H9 (cell line): ENCODE data around the gene RAB6A. TPM values are rescaled to one million over a fixed set of nuclear protein-coding genes. Genes with fewer than 3 reads are reported as not detected.

Experiments used
- DNase-seq: peaks from one replicate; pipeline ENCODE4 v3.0.0-alpha.2; 2017
- H2AFZ ChIP-seq: one replicate; pipeline ENCODE4 v1.6.1; 2013; ENCODE audit warnings: mild to moderate bottlenecking, low read length, control low read depth, moderate library complexity
- H2AK5ac ChIP-seq: 2 replicates; pipeline ENCODE4 v1.6.1; 2013; ENCODE audit warnings: low read length, control low read depth, mixed read lengths; ENCODE audit not compliant: insufficient read length
- H2BK120ac ChIP-seq: one replicate; pipeline ENCODE4 v1.6.1; 2013; ENCODE audit warnings: low read depth, mild to moderate bottlenecking, low read length, control low read depth, inconsistent platforms; ENCODE audit not compliant: poor library complexity, severe bottlenecking
- H2BK12ac ChIP-seq: 2 replicates; pipeline ENCODE4 v1.6.1; 2013; ENCODE audit warnings: low read length, control low read depth, mixed read lengths, low read depth; ENCODE audit not compliant: insufficient read length
- H2BK15ac ChIP-seq: 2 replicates; pipeline ENCODE4 v1.6.1; 2013; ENCODE audit warnings: low read depth, low read length, control low read depth
- H2BK20ac ChIP-seq: one replicate; pipeline ENCODE4 v1.6.1; 2013; ENCODE audit warnings: low read depth, mild to moderate bottlenecking, low read length, control low read depth, inconsistent platforms; ENCODE audit not compliant: poor library complexity, severe bottlenecking
- H2BK5ac ChIP-seq: 2 replicates; pipeline ENCODE4 v1.6.1; 2013; ENCODE audit warnings: low read length, control low read depth, mixed read lengths; ENCODE audit not compliant: insufficient read length
- H3K14ac ChIP-seq: 2 replicates; pipeline ENCODE4 v1.6.1; 2013; ENCODE audit warnings: low read length, control low read depth; ENCODE audit not compliant: insufficient read depth
- H3K18ac ChIP-seq: 2 replicates; pipeline ENCODE4 v1.6.1; 2013; ENCODE audit warnings: low read depth, mild to moderate bottlenecking, mixed read lengths, low read length, control low read depth; ENCODE audit not compliant: insufficient read length
- H3K23ac ChIP-seq: 2 replicates; pipeline ENCODE4 v1.6.1; 2013; ENCODE audit warnings: low read length, control low read depth, mixed read lengths, low read depth; ENCODE audit not compliant: insufficient read length
- H3K23me2 ChIP-seq: 2 replicates; pipeline ENCODE4 v1.6.1; 2013; ENCODE audit warnings: low read depth, mild to moderate bottlenecking, mixed read lengths, low read length, control low read depth; ENCODE audit not compliant: insufficient read length, poor library complexity, severe bottlenecking
- H3K27ac ChIP-seq: 2 replicates; pipeline ENCODE4 v1.5.1; 2013; ENCODE audit warnings: low read length, control low read depth, mixed read lengths, low read depth; ENCODE audit not compliant: insufficient read length
- H3K27me3 ChIP-seq: 2 replicates; pipeline ENCODE4 v1.6.1; 2013; ENCODE audit warnings: low read length, control low read depth, inconsistent platforms; ENCODE audit not compliant: insufficient read depth
- H3K4ac ChIP-seq: 2 replicates; pipeline ENCODE4 v1.6.1; 2013; ENCODE audit warnings: low read depth, mild to moderate bottlenecking, control low read depth, inconsistent platforms, low read length, moderate library complexity
- H3K4me1 ChIP-seq: 2 replicates; pipeline ENCODE4 v1.6.1; 2013; ENCODE audit warnings: low read length, control low read depth, inconsistent platforms; ENCODE audit not compliant: insufficient read depth
- H3K4me2 ChIP-seq: 2 replicates; pipeline ENCODE4 v1.6.1; 2013; ENCODE audit warnings: low read length, control low read depth, mixed read lengths; ENCODE audit not compliant: insufficient read length, insufficient read depth
- H3K56ac ChIP-seq: 2 replicates; pipeline ENCODE4 v1.6.1; 2013; ENCODE audit warnings: low read depth, mild to moderate bottlenecking, mixed read lengths, low read length, control low read depth; ENCODE audit not compliant: insufficient read length
- H3K79me1 ChIP-seq: 2 replicates; pipeline ENCODE4 v1.6.1; 2013; ENCODE audit warnings: low read depth, mild to moderate bottlenecking, moderate library complexity, low read length, control low read depth, inconsistent platforms; ENCODE audit not compliant: insufficient read depth, poor library complexity, severe bottlenecking
- H3K79me2 ChIP-seq: 2 replicates; pipeline ENCODE4 v1.6.1; 2013; ENCODE audit warnings: low read length, control low read depth, inconsistent platforms; ENCODE audit not compliant: insufficient read depth
- H3K9ac ChIP-seq: 2 replicates; pipeline ENCODE4 v1.6.1; 2013; ENCODE audit warnings: low read length, control low read depth, mixed read lengths; ENCODE audit not compliant: insufficient read length; ENCODE audit errors: extremely low read depth
- H3K9me3 ChIP-seq: one replicate; pipeline ENCODE4 v1.6.1; 2013; ENCODE audit warnings: low read depth, low read length, inconsistent platforms; ENCODE audit not compliant: control insufficient read depth
- H3T11ph ChIP-seq: one replicate; pipeline ENCODE4 v1.6.1; 2013; ENCODE audit warnings: mild to moderate bottlenecking, low read length, control low read depth, inconsistent platforms
- H4K20me1 ChIP-seq: one replicate; pipeline ENCODE4 v1.6.1; 2013; ENCODE audit not compliant: control insufficient read depth, insufficient read length, insufficient read depth
- H4K5ac ChIP-seq: 2 replicates; pipeline ENCODE4 v1.6.1; 2013; ENCODE audit warnings: low read depth, mild to moderate bottlenecking, mixed read lengths, low read length, control low read depth; ENCODE audit not compliant: insufficient read length
- H4K8ac ChIP-seq: replicated peaks from 2 replicates; pipeline ENCODE4 v1.6.1; 2013; ENCODE audit warnings: low read length, control low read depth, mixed read lengths, low read depth; ENCODE audit not compliant: insufficient read length
- H4K91ac ChIP-seq: 2 replicates; pipeline ENCODE4 v1.6.1; 2013; ENCODE audit warnings: low read depth, mild to moderate bottlenecking, moderate library complexity, mixed read lengths, low read length, control low read depth; ENCODE audit not compliant: insufficient read length
- H3K27ac Mint-ChIP-seq, 3 experiments: 2 replicates in 2 of 3; 3 replicates in 1 of 3; pipeline ENCODE4 v1.8.0; 2020 to 2021; ENCODE audit warnings: mixed read lengths in 3 of 3, mild to moderate bottlenecking in 1 of 3, moderate library complexity in 1 of 3
- H3K27me3 Mint-ChIP-seq: 2 replicates; pipeline ENCODE4 v1.8.0; 2021; ENCODE audit warnings: low read depth, mild to moderate bottlenecking, moderate library complexity, mixed read lengths
- H3K36me3 Mint-ChIP-seq, 3 experiments: 2 replicates in 2 of 3; 3 replicates in 1 of 3; pipeline ENCODE4 v1.8.0; 2020 to 2021; ENCODE audit warnings: low read depth in 3 of 3, mixed read lengths in 3 of 3; ENCODE audit not compliant: insufficient read depth in 1 of 3
- H3K4me1 Mint-ChIP-seq, 2 experiments: 2 replicates each; pipeline ENCODE4 v1.8.0; 2020; ENCODE audit warnings: mixed read lengths in 2 of 2
- H3K4me3 Mint-ChIP-seq, 2 experiments: 2 replicates in 1 of 2; 3 replicates in 1 of 2; pipeline ENCODE4 v1.8.0; 2020 to 2021; ENCODE audit warnings: mild to moderate bottlenecking in 2 of 2, mixed read lengths in 2 of 2, moderate library complexity in 1 of 2
- H3K9me3 Mint-ChIP-seq, 2 experiments: 2 replicates in 1 of 2; 3 replicates in 1 of 2; pipeline ENCODE4 v1.8.0; 2020; ENCODE audit warnings: mild to moderate bottlenecking in 2 of 2, mixed read lengths in 2 of 2, moderate library complexity in 1 of 2
- WGBS: extraction: QIAGEN DNeasy Blood & Tissue Kit; methylation state at CpG from one replicate; pipeline ENCODE4 v1.1.7; 2013; ENCODE audit warnings: missing lambda C conversion rate, low lambda C conversion rate, mixed read lengths; ENCODE audit not compliant: insufficient read length; ENCODE audit errors: extremely low coverage; 5-methylcytosine and 5-hydroxymethylcytosine counted together
- total RNA-seq: library from RNA; stranded (reverse); gene quantifications from 2 replicates; pipeline ENCODE4 v1.2.1, GENCODE V29; 2021
- TF ChIP-seq, protein P1 (sequence below): fragments of 200-600 bp; sonication (generic); conservative IDR thresholded peaks from 3 replicates; pipeline ENCODE4 v1.8.0; 2021; ENCODE audit warnings: antibody characterized with exemption, mild to moderate bottlenecking

The RAB6A gene
- total RNA-seq, 1 experiment from 2014 or later = 72.8 TPM

DNA sequence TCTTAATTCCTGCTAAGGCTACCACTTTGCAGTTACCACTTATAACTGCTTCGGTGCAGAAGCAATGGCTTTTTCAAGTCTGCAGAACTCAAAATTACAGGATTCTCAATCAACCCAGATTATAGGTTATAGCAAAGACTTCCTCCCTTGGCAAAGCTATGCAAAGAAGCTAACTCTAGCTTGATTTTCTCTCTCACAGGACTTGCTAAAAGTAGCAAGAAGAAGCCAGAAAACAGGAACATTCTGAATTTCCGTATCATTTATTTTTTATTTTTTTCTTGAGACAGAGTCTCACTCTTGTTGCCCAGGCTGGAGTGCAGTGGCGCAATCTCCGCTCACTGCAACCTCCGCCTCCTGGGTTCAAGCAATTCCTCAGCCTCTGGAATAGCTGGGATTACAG lies 125.2 kb downstream of the RAB6A start:
- TF ChIP-seq, protein P1, sequence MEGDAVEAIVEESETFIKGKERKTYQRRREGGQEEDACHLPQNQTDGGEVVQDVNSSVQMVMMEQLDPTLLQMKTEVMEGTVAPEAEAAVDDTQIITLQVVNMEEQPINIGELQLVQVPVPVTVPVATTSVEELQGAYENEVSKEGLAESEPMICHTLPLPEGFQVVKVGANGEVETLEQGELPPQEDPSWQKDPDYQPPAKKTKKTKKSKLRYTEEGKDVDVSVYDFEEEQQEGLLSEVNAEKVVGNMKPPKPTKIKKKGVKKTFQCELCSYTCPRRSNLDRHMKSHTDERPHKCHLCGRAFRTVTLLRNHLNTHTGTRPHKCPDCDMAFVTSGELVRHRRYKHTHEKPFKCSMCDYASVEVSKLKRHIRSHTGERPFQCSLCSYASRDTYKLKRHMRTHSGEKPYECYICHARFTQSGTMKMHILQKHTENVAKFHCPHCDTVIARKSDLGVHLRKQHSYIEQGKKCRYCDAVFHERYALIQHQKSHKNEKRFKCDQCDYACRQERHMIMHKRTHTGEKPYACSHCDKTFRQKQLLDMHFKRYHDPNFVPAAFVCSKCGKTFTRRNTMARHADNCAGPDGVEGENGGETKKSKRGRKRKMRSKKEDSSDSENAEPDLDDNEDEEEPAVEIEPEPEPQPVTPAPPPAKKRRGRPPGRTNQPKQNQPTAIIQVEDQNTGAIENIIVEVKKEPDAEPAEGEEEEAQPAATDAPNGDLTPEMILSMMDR = no peak
- no peaks in the 10 kb centered on the region for H3K4me1 ChIP-seq
- no CpG with 5 or more reads among the region's 5 CpGs for WGBS

More for the DNA sequence above, 125.2 kb downstream of the RAB6A start:
- Histone ChIP-seq H3K18ac (no peak overlapping the region), H3K79me2 (no peaks in the 10 kb centered on the region), H3K27me3 (peaks cover under 1% of the 10 kb centered on the region; the same call in 1 of the 2 replicates), H4K20me1 (no peaks in the 10 kb centered on the region), H2BK5ac (no peak overlapping the region), H2BK120ac (no peak overlapping the region), H3K56ac (no peak overlapping the region), H4K8ac (no peak overlapping the region), H2BK15ac (no peak overlapping the region), H3K4me2 (no peak overlapping the region), H4K5ac (no peak overlapping the region), H3K9ac (no peak overlapping the region), H3K4ac (no peak overlapping the region), H3K9me3 (no peaks in the 10 kb centered on the region), H3K23ac (no peak overlapping the region), H2AFZ (no peak overlapping the region), H3K14ac (no peak overlapping the region), H3K79me1 (no peaks in the 10 kb centered on the region), H3K27ac (no peak overlapping the region), H2BK20ac (no peak overlapping the region), H4K91ac (no peak overlapping the region), H3T11ph (no peak overlapping the region), H2AK5ac (no peak overlapping the region), H2BK12ac (no peak overlapping the region), H3K23me2 (no peaks in the 10 kb centered on the region)
- H3K36me3 Mint-ChIP-seq = peaks cover 0 to 18% (median 2%) of the 10 kb centered on the region in 3 experiments; a peak in 3 of 7 replicates
- no peak overlapping the region for H3K27ac Mint-ChIP-seq
- peaks cover 3 to 8% of the 10 kb centered on the region in 2 experiments for H3K9me3 Mint-ChIP-seq
- peaks cover 17% of the 10 kb centered on the region for H3K27me3 Mint-ChIP-seq
- H3K4me1 Mint-ChIP-seq = peaks cover 13 to 17% of the 10 kb centered on the region in 2 experiments
- H3K4me3 Mint-ChIP-seq = no peak overlapping the region
- DNase-seq = no peak
